Hepatocyte (in vitro differentiated cells): Measurements from ENCODE around the gene ZNF805. TPM values are rescaled to one million over a fixed set of nuclear protein-coding genes. Genes with fewer than 3 reads are reported as not detected.
A peak's percentile ranks its signal among the peaks of the same experiment; 100 is the strongest.

ENCODE experiments used
- DNase-seq: peaks from one replicate; pipeline ENCODE4 v3.0.0-alpha.2; 2016; ENCODE audit warnings: low spot score
- H2AFZ ChIP-seq: fragments of 200-600 bp; sonication (generic); 2 replicates; pipeline ENCODE4 v1.6.0; 2016; ENCODE audit warnings: antibody characterized with exemption, mild to moderate bottlenecking
- H3K27ac ChIP-seq: fragments of 200-600 bp; sonication (generic); 2 replicates; pipeline ENCODE4 v1.5.1; 2016; ENCODE audit warnings: mild to moderate bottlenecking
- H3K27me3 ChIP-seq: fragments of 200-600 bp; sonication (generic); 2 replicates; pipeline ENCODE4 v1.6.1; 2016
- H3K36me3 ChIP-seq: fragments of 200-600 bp; sonication (generic); replicated peaks from 2 replicates; pipeline ENCODE4 v1.5.1; 2016; ENCODE audit warnings: low read depth; ENCODE audit not compliant: insufficient read depth
- H3K4me1 ChIP-seq: fragments of 200-600 bp; sonication (generic); 2 replicates; pipeline ENCODE4 v1.5.1; 2016; ENCODE audit warnings: mild to moderate bottlenecking, moderate library complexity; ENCODE audit not compliant: insufficient read depth
- H3K4me2 ChIP-seq: fragments of 200-600 bp; sonication (generic); 2 replicates; pipeline ENCODE4 v1.6.0; 2016
- H3K4me3 ChIP-seq: fragments of 200-600 bp; sonication (generic); 2 replicates; pipeline ENCODE4 v1.5.1; 2016; ENCODE audit warnings: mild to moderate bottlenecking
- H3K79me2 ChIP-seq: fragments of 200-600 bp; sonication (generic); 2 replicates; pipeline ENCODE4 v1.6.0; 2017; ENCODE audit warnings: mild to moderate bottlenecking
- H3K9me2 ChIP-seq: fragments of 200-600 bp; sonication (generic); replicated peaks from 2 replicates; pipeline ENCODE4 v1.6.0; 2017; ENCODE audit warnings: mild to moderate bottlenecking; ENCODE audit not compliant: insufficient read depth
- H3K9me3 ChIP-seq: fragments of 200-600 bp; sonication (generic); 2 replicates; pipeline ENCODE4 v1.5.1; 2016; ENCODE audit warnings: low read depth, mild to moderate bottlenecking
- H4K20me1 ChIP-seq: fragments of 200-600 bp; sonication (generic); 2 replicates; pipeline ENCODE4 v1.6.0; 2016; ENCODE audit warnings: mild to moderate bottlenecking; ENCODE audit not compliant: insufficient read depth, poor library complexity, severe bottlenecking
- EZH2 ChIP-seq: fragments of 200-600 bp; sonication (generic); IDR thresholded peaks from 2 replicates; pipeline ENCODE4 v1.6.1; 2016; ENCODE audit warnings: antibody characterized with exemption, mild to moderate bottlenecking, borderline replicate concordance
- EZH2phosphoT487 ChIP-seq: fragments of 200-600 bp; sonication (generic); IDR thresholded peaks from one replicate; pipeline ENCODE4 v1.6.1; 2018; ENCODE audit warnings: antibody characterized with exemption, mild to moderate bottlenecking, low read depth, moderate library complexity; ENCODE audit not compliant: unreplicated experiment, severe bottlenecking
- WGBS: methylation state at CpG from one replicate; pipeline ENCODE4 v1.1.6; 2016; ENCODE audit warnings: low lambda C conversion rate; ENCODE audit errors: missing lambda C conversion rate; 5-methylcytosine and 5-hydroxymethylcytosine counted together
- polyA plus RNA-seq: library from polyadenylated mRNA; unstranded; fragments of >200 nt; fragmentation: Nextera tagmentation; extraction: Ambion mirVana; gene quantifications from 2 replicates; pipeline ENCODE4 v1.2.1, GENCODE V29; 2016
- total RNA-seq: library from RNA; depleted of rRNA; stranded (reverse); fragments of >200 nt; gene quantifications from 2 replicates; pipeline ENCODE4 v1.2.3, GENCODE V29; 2014
- TF ChIP-seq, protein P1 (sequence below): fragments of 200-600 bp; sonication (generic); IDR thresholded peaks from 2 replicates; pipeline ENCODE4 v1.5.1; 2016; ENCODE audit warnings: antibody characterized with exemption, mild to moderate bottlenecking; ENCODE audit not compliant: poor library complexity

ZNF805 gene
- total and polyA plus RNA-seq, 2 experiments from 2014 or later = 1.9 to 12.3 TPM

DNA sequence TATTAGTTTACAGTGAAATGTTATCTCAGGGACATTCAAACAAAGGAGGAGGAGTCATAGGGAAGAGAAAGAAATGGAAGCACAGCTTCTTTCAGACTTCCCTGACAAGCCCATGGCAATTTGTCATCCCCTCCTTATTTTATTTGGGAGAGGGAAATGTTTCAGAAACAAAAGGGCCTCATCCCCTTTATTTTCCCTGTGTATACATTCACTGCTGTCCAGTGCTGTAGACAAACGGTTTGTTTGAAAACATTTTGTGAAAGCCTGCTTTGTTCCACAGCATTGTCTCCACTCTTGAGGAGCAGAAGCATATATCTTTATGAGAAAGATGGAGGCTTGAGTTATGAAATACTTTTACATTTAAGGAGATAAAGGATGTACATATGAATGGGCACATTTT is 52.1 kb downstream of the ZNF805 start:
- H3K36me3 ChIP-seq = peaks cover 24% of the 10 kb centered on the region

DNA sequence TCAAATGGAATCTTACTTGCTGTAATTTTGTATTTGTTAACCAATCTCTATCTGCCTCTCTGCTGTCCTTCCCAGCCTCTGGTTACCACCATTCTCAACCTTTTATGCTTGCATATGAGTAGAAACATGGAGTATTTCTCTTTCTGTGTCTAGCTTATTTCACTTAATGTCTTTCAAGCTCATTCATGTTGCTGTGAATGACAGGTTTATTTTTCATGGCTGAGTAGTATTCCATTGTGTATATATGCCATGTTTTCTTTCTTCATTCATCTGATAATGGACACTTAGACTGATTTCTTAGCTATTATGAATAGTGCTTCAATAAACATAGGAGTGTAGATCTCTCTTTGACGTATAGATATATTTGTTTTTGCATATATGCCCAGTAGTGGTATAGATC is 53.3 kb downstream of the ZNF805 start:
- H3K27ac ChIP-seq = no peak overlapping the region
- no peaks in the 10 kb centered on the region for H3K9me2 ChIP-seq
- H3K9me3 ChIP-seq = peaks cover 19% of the 10 kb centered on the region
- no peak for TF ChIP-seq EZH2
- TF ChIP-seq, protein P1, sequence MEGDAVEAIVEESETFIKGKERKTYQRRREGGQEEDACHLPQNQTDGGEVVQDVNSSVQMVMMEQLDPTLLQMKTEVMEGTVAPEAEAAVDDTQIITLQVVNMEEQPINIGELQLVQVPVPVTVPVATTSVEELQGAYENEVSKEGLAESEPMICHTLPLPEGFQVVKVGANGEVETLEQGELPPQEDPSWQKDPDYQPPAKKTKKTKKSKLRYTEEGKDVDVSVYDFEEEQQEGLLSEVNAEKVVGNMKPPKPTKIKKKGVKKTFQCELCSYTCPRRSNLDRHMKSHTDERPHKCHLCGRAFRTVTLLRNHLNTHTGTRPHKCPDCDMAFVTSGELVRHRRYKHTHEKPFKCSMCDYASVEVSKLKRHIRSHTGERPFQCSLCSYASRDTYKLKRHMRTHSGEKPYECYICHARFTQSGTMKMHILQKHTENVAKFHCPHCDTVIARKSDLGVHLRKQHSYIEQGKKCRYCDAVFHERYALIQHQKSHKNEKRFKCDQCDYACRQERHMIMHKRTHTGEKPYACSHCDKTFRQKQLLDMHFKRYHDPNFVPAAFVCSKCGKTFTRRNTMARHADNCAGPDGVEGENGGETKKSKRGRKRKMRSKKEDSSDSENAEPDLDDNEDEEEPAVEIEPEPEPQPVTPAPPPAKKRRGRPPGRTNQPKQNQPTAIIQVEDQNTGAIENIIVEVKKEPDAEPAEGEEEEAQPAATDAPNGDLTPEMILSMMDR = no peak
- WGBS = 100% methylated on average over 1 of the region's 1 CpG
- H3K4me3 ChIP-seq = no peak overlapping the region
- no peaks in the 10 kb centered on the region for H3K27me3 ChIP-seq
- H4K20me1 ChIP-seq = peaks cover 11% of the 10 kb centered on the region
- no peaks in the 10 kb centered on the region for H3K4me1 ChIP-seq
- H3K79me2 ChIP-seq = peaks cover 97% of the 10 kb centered on the region
- H3K36me3 ChIP-seq = peaks cover 24% of the 10 kb centered on the region
- no peak overlapping the region for H3K4me2 ChIP-seq
- H2AFZ ChIP-seq = no peak overlapping the region
- DNase-seq = no peak

More for the DNA sequence above, 52.1 kb downstream of the ZNF805 start:
- no peak overlapping the region for H3K4me3 ChIP-seq
- no peak overlapping the region for H3K4me2 ChIP-seq
- peaks cover 97% of the 10 kb centered on the region for H3K79me2 ChIP-seq
- TF ChIP-seq EZH2phosphoT487 (no peak), EZH2 (no peak)
- TF ChIP-seq, protein P1 = no peak
- H3K4me1 ChIP-seq = no peaks in the 10 kb centered on the region
- no peak for DNase-seq
- H3K9me3 ChIP-seq = peaks cover 19% of the 10 kb centered on the region
- no peaks in the 10 kb centered on the region for H3K9me2 ChIP-seq
- H3K27me3 ChIP-seq = no peaks in the 10 kb centered on the region
- peaks cover 11% of the 10 kb centered on the region for H4K20me1 ChIP-seq
- WGBS = 100% methylated on average over 1 of the region's 1 CpG
- no peak overlapping the region for H2AFZ ChIP-seq
- H3K27ac ChIP-seq = no peak overlapping the region

DNA sequence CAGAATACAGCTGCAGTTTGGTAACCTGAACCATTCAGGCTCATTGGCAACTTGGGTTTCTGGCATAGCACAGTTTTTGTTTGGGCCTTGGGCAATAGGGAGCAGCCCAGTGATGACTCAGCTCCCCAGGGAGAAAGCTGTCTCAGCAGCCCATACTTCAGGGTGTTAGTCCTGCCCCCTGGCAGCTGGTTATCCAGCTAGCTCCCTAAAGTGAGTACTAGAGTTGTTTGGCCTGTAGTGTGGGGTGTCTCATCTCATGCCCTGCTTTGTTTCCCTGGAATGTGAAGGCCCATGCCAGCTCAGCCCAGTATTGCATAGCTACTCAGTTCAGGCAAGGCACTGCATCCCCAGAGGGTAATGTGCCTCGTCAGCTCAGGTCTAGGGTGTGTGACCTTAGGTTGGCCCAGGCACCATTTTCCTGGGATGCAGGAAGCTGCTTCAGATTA is 61.6 kb downstream of the ZNF805 start:
- H3K9me2 ChIP-seq = no peaks in the 10 kb centered on the region
- H3K27ac ChIP-seq = no peak overlapping the region
- H3K36me3 ChIP-seq = peaks cover 3% of the 10 kb centered on the region
- H3K4me3 ChIP-seq = no peak overlapping the region
- H3K27me3 ChIP-seq = no peaks in the 10 kb centered on the region
- H3K79me2 ChIP-seq = peaks cover 60% of the 10 kb centered on the region
- H4K20me1 ChIP-seq = peaks cover 8% of the 10 kb centered on the region
- H3K4me2 ChIP-seq = no peak overlapping the region
- no peak overlapping the region for H2AFZ ChIP-seq
- TF ChIP-seq, protein P1 = no peak
- no peak for TF ChIP-seq EZH2
- no peak for TF ChIP-seq EZH2phosphoT487
- peak; percentile 52 for DNase-seq
- WGBS = 100% methylated on average over 1 of the region's 1 CpG
- H3K9me3 ChIP-seq = no peaks in the 10 kb centered on the region
- H3K4me1 ChIP-seq = no peaks in the 10 kb centered on the region
